Activated effector memory CD4-positive, alpha-beta T cell treated with anti-CD3 and anti-CD28 coated beads, Interleukin-2, amount 50 U/mL, for 16 hours (primary cell): ENCODE data around the gene BPI.
"Not testable (repeated sequence)": the region's sequence is repeated elsewhere in the genome, so short reads cannot be mapped to it uniquely, and the experiment has no call there.

Experiments used
- DNase-seq: peaks from one replicate; pipeline ENCODE4 v3.0.0-alpha.2; 2020

Gene BPI

DNA sequence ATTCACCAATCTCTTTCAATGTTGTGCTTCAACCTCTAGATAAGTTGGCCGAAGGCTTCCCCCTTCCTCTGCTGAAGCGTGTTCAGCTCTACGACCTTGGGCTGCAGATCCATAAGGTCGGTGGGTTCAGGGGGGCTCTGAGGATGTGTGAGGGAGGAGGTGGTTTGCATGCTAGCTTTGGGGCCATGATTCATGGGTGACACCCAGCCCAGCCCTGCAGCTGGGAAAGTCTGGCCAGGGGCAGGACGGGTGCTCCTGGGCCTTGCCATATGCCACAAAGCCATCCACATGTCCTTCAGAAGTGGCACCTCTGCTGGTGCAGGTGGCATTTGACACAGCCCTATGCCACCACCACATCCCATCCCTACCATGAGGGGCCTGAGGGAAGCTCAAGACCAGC is 69.9 kb downstream of the BPI start:
- no peak for DNase-seq

- DNase-seq: no peak
Measured at GRCh38 chr20:38377039-38377685, 73.2 kb downstream of the BPI start.

DNA sequence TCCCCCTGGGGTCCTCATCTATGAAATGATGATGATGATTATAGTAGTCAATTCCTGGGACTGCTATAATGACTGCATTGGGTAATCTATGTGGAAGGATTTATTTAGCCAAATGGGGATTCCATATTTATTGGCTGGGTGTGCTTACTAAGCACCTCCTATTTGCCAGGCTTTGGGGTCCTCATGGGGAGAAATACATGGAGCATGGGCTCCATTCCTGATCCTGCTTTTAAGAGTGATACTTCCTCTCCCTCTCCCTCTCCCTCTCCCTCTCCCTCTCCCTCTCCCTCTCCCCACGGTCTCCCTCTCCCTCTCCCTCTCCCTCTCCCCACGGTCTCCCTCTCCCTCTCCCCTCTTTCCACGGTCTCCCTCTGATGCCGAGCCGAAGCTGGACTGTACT is 73.9 kb downstream of the BPI start:
- not testable (repeated sequence) for DNase-seq

- DNase-seq: no peak
Measured at GRCh38 chr20:38383147-38383546, 79.2 kb downstream of the BPI start.

GRCh38 chr20:38386004-38386403 is 82.0 kb downstream of the BPI start:
- no peak for DNase-seq

- DNase-seq: no peak
Measured at GRCh38 chr20:38386851-38387250, 82.9 kb downstream of the BPI start.
